GM12878 (cell line): ENCODE measurements around the gene NPAS3. TPM values are rescaled to one million over a fixed set of nuclear protein-coding genes. Genes with fewer than 3 reads are reported as not detected.

Source experiments
- ATAC-seq: fragments of 200-7000 bp; cut with Tn5 transposase; 3 replicates; pipeline ENCODE4 v1.9.1; 2020; ENCODE audit warnings: mild to moderate bottlenecking, moderate library complexity
- BruUV-seq: library from RNA; stranded (reverse); fragments of 400-500 nt; replicated peaks from 2 replicates; lab custom pipeline; 2021; lab: Mats Ljungman, UMichigan
- CTCF ChIA-PET: fragments of 300-600 bp; sonication (Branson Sonifier 250); formaldehyde crosslinking; extraction: SDS; loops from one replicate; lab custom pipeline; 2021; ENCODE audit warnings: inconsistent platforms; lab: Yijun Ruan, JAX
- POLR2A ChIA-PET: fragments of 350-600 bp; formaldehyde crosslinking; extraction: SDS; loops from one replicate; lab custom pipeline; 2021; ENCODE audit warnings: inconsistent platforms; lab: Charles Lee
- RAD21 ChIA-PET: fragments of 300-600 bp; sonication (Branson Sonifier 250); formaldehyde crosslinking; loops from one replicate; lab custom pipeline; 2023; ENCODE audit warnings: antibody characterized with exemption; ENCODE audit not compliant: unreplicated experiment; lab: Charles Lee
- SMC1A ChIA-PET: fragments of 300-600 bp; sonication (Branson Sonifier 250); formaldehyde crosslinking; loops from one replicate; lab custom pipeline; 2023; ENCODE audit not compliant: unreplicated experiment, uncharacterized antibody; lab: Charles Lee
- DNase-seq: peaks from one replicate; pipeline ENCODE4 v3.0.0-alpha.2; 2011; ENCODE audit warnings: low read depth, low spot score
- FAIRE-seq: peaks from 3 replicates; lab custom pipeline; 2011; peaks lifted over from hg19 to GRCh38; lab: Jason Lieb, UNC
- H2AFZ ChIP-seq: 2 replicates; pipeline ENCODE4 v1.6.0; 2011; ENCODE audit warnings: low read depth, low read length, control low read depth; ENCODE audit not compliant: control insufficient read depth
- H3K27ac ChIP-seq: 2 replicates; pipeline ENCODE4 v1.5.1; 2011; ENCODE audit warnings: control low read depth; ENCODE audit not compliant: control insufficient read depth, insufficient read depth
- H3K27me3 ChIP-seq, 2 experiments: replicated peaks in 1 of 2; 2 replicates each; pipeline versions ENCODE4 v1.6.0 to v1.6.1; 2011; ENCODE audit warnings: low read length in 1 of 2; ENCODE audit not compliant: control insufficient read depth in 2 of 2, insufficient read depth in 2 of 2
- H3K36me3 ChIP-seq, 2 experiments: 2 replicates each; pipeline ENCODE4 v1.5.1; 2011; ENCODE audit warnings: low read length in 1 of 2; ENCODE audit not compliant: control insufficient read depth in 2 of 2, insufficient read depth in 2 of 2
- H3K4me1 ChIP-seq: 2 replicates; pipeline ENCODE4 v1.6.1; 2011; ENCODE audit warnings: mild to moderate bottlenecking, low read length, moderate library complexity, mixed read lengths; ENCODE audit not compliant: control insufficient read depth, insufficient read depth
- H3K4me2 ChIP-seq: 2 replicates; pipeline ENCODE4 v1.6.0; 2011; ENCODE audit warnings: control low read depth; ENCODE audit not compliant: control insufficient read depth, insufficient read depth
- H3K4me3 ChIP-seq: fragments of 200-600 bp; sonication (generic); 2 replicates; pipeline ENCODE4 v1.5.1; 2016
- H3K79me2 ChIP-seq: 2 replicates; pipeline ENCODE4 v1.6.0; 2011; ENCODE audit warnings: low read length; ENCODE audit not compliant: control insufficient read depth, insufficient read depth
- H3K9ac ChIP-seq: 2 replicates; pipeline ENCODE4 v1.8.0; 2011; ENCODE audit warnings: low read length, control low read depth, mixed read lengths; ENCODE audit not compliant: control insufficient read depth, insufficient read depth
- H3K9me3 ChIP-seq: replicated peaks from 3 replicates; pipeline ENCODE4 v1.5.1; 2011; ENCODE audit warnings: mild to moderate bottlenecking, low read length; ENCODE audit not compliant: control insufficient read depth, insufficient read depth
- H4K20me1 ChIP-seq: 2 replicates; pipeline ENCODE4 v1.6.0; 2011; ENCODE audit not compliant: control insufficient read depth, insufficient read depth
- E4F1 ChIP-seq: fragments of 450-650 bp; IDR thresholded peaks from 2 replicates; pipeline ENCODE4 v1.6.1; 2018; ENCODE audit warnings: borderline replicate concordance, mild to moderate bottlenecking; ENCODE audit not compliant: partially characterized antibody
- EED ChIP-seq: sonication (generic); IDR thresholded peaks from 2 replicates; pipeline ENCODE4 v1.6.1; 2016; ENCODE audit warnings: antibody characterized with exemption, low read depth
- ELK1 ChIP-seq: IDR thresholded peaks from 2 replicates; pipeline ENCODE4 v1.6.1; 2012; ENCODE audit warnings: low read depth, low read length, improper control_type of control experiment
- MLLT1 ChIP-seq: fragments of 450-650 bp; IDR thresholded peaks from 2 replicates; pipeline ENCODE4 v1.6.1; 2016; ENCODE audit warnings: mild to moderate bottlenecking
- MYB ChIP-seq: fragments of 150-350 bp; IDR thresholded peaks from 2 replicates; pipeline ENCODE4 v1.6.1; 2014; ENCODE audit warnings: mild to moderate bottlenecking, low read depth, low read length, borderline replicate concordance
- MYC ChIP-seq: IDR thresholded peaks from 2 replicates; pipeline ENCODE4 v1.6.1; 2011; ENCODE audit warnings: mild to moderate bottlenecking, low read length, moderate library complexity, inconsistent platforms; ENCODE audit not compliant: insufficient read depth, insufficient replicate concordance, insufficient read length, severe bottlenecking
- PML ChIP-seq: IDR thresholded peaks from 2 replicates; pipeline ENCODE4 v1.6.1; 2012; ENCODE audit warnings: low read length, inconsistent platforms
- POLR2AphosphoS5 ChIP-seq: IDR thresholded peaks from 2 replicates; pipeline ENCODE4 v1.6.1; 2011; ENCODE audit warnings: mild to moderate bottlenecking, low read length, inconsistent platforms
- RCOR1 ChIP-seq: conservative IDR thresholded peaks from 2 replicates; pipeline ENCODE4 v1.6.1; 2012; ENCODE audit warnings: low read depth, low read length, improper control_type of control experiment
- REST ChIP-seq: IDR thresholded peaks from 2 replicates; pipeline ENCODE4 v1.6.1; 2012; ENCODE audit warnings: mild to moderate bottlenecking, low read depth, low read length
- RFX5 ChIP-seq: IDR thresholded peaks from 2 replicates; pipeline ENCODE4 v1.6.1; 2011; ENCODE audit warnings: low read depth, low read length, improper control_type of control experiment
- STAT1 ChIP-seq: fragments of 450-650 bp; conservative IDR thresholded peaks from 2 replicates; pipeline ENCODE4 v1.6.1; 2014; ENCODE audit warnings: antibody characterized with exemption, mild to moderate bottlenecking
- USF2 ChIP-seq: IDR thresholded peaks from 2 replicates; pipeline ENCODE4 v1.6.1; 2011; ENCODE audit warnings: low read depth, low read length, improper control_type of control experiment, borderline replicate concordance
- YY1 ChIP-seq: IDR thresholded peaks from 2 replicates; pipeline ENCODE4 v1.6.1; 2011; ENCODE audit warnings: low read depth, mild to moderate bottlenecking, low read length
- WGBS: methylation state at CpG from one replicate; pipeline ENCODE4 v1.1.6; 2016; ENCODE audit warnings: low lambda C conversion rate; ENCODE audit not compliant: insufficient replicate concordance, insufficient coverage; ENCODE audit errors: missing lambda C conversion rate; 5-methylcytosine and 5-hydroxymethylcytosine counted together
- in situ Hi-C: fragments of 300-500 bp; cut with MboI; formaldehyde crosslinking; loops from 9 replicates; pipeline ENCODE4 v1.14.3; 2018; ENCODE audit warnings: mixed read lengths
- intact Hi-C: fragments of 100-400 bp; cut with micrococcal nuclease; formaldehyde crosslinking; loops from one replicate; pipeline ENCODE4 v1.14.2; 2022; ENCODE audit not compliant: unreplicated experiment
- polyA plus RNA-seq, 11 experiments: library from polyadenylated mRNA; depleted of rRNA in 4 of 11; unstranded in 6 of 11; stranded (reverse) in 5 of 11; fragments of >200 nt; fragmentation: Nextera tagmentation in 4 of 11; fragmentation: Illumina TruSeq in 1 of 11; extraction: Ambion mirVana in 4 of 11; extraction: Trizol in 1 of 11; gene quantifications; 1 replicate in 1 of 11; 2 replicates in 10 of 11; pipeline versions ENCODE4 v1.2.1 to v1.2.3, GENCODE V29; 2011 to 2016; ENCODE audit warnings: inconsistent platforms in 2 of 11, missing spikeins in 2 of 11, low read depth in 1 of 11
- total RNA-seq, 4 experiments: library from RNA; depleted of rRNA in 3 of 4; stranded (reverse); fragments of >200 nt in 3 of 4; fragmentation: Illumina TruSeq in 1 of 4; extraction: Trizol in 1 of 4; gene quantifications; 2 replicates each; pipeline versions ENCODE4 v1.2.1 to v1.2.3, GENCODE V29; 2013 to 2021

Gene NPAS3
- total and polyA plus RNA-seq, 10 of the 15 experiments (the other 5 are each of a cell fraction or from before 2014, with no cell fraction given), result under 0.01 to 2.7 (median 0.03) TPM; not detected in 6

- TF ChIP-seq YY1, result no peak
- no peak for TF ChIP-seq POLR2AphosphoS5
- TF ChIP-seq, all 136 proteins: peak for 0
Measured at GRCh38 chr14:33315721-33316120, 377.0 kb downstream of the NPAS3 start (continued).

GRCh38 chr14:33317675-33318074 lies 379.0 kb downstream of the NPAS3 start:
- Histone ChIP-seq H3K4me3 (no peak overlapping the region), H3K36me3 (no peaks in the 10 kb centered on the region), H2AFZ (no peak overlapping the region), H3K9me3 (no peaks in the 10 kb centered on the region), H4K20me1 (no peaks in the 10 kb centered on the region), H3K27me3 (no peaks in the 10 kb centered on the region), H3K9ac (no peak overlapping the region), H3K4me2 (no peak overlapping the region), H3K79me2 (no peaks in the 10 kb centered on the region), H3K4me1 (no peaks in the 10 kb centered on the region), H3K27ac (no peak overlapping the region)
- in situ Hi-C loops, result no loop called here
- ChIA-PET POLR2A (no interaction called here), SMC1A (no interaction called here), RAD21 (no interaction called here), CTCF (no interaction called here)
- DNase-seq, result no peak
- BruUV-seq, result no TSS peak
- ATAC-seq, result no peak
- FAIRE-seq, result no peak
- 33% methylated on average over 5 of the region's 5 CpGs for WGBS
- intact Hi-C loops, result no loop called here
- TF ChIP-seq RCOR1 (no peak), REST (no peak), PML (no peak), RFX5 (no peak), E4F1 (no peak), ELK1 (no peak), EED (no peak), MLLT1 (no peak), STAT1 (no peak), USF2 (no peak), MYC (no peak), MYB (no peak)
